Endothelial cell of umbilical vein (primary cell): Measurements from ENCODE around the gene KLK8. TPM values are rescaled to one million over a fixed set of nuclear protein-coding genes. Genes with fewer than 3 reads are reported as not detected.

ENCODE experiments used
- BruUV-seq: library from RNA; stranded (reverse); fragments of 400-500 nt; replicated peaks from 2 replicates; lab custom pipeline; 2021; lab: Mats Ljungman, UMichigan
- CTCF ChIA-PET: fragments of 300-600, 350-600 bp; sonication (Branson Sonifier 250); formaldehyde crosslinking; loops from one replicate; lab custom pipeline; 2021; ENCODE audit warnings: antibody characterized with exemption, inconsistent platforms; lab: Charles Lee
- POLR2A ChIA-PET: fragments of 300-600, 350-600 bp; sonication (Branson Sonifier 250); formaldehyde crosslinking; loops from one replicate; lab custom pipeline; 2021; ENCODE audit warnings: antibody characterized with exemption, inconsistent platforms; lab: Charles Lee
- DNase-seq: peaks from one replicate; pipeline ENCODE4 v3.0.0-alpha.2; 2011; ENCODE audit warnings: low read depth, low spot score
- FAIRE-seq: peaks from 2 replicates; lab custom pipeline; 2011; peaks lifted over from hg19 to GRCh38; lab: Jason Lieb, UNC
- H2AFZ ChIP-seq: 2 replicates; pipeline ENCODE4 v1.6.0; 2012; ENCODE audit warnings: low read depth, low read length, control low read depth, inconsistent platforms
- H3K27ac ChIP-seq: 2 replicates; pipeline ENCODE4 v1.5.1; 2011; ENCODE audit warnings: low read depth, mild to moderate bottlenecking, control low read depth, low read length, moderate library complexity; ENCODE audit not compliant: insufficient read depth
- H3K27me3 ChIP-seq, 2 experiments: 2 replicates each; pipeline versions ENCODE4 v1.6.0 to v1.6.1; 2011; ENCODE audit warnings: low read length in 2 of 2, mixed read lengths in 1 of 2; ENCODE audit not compliant: control insufficient read depth in 2 of 2, insufficient read depth in 2 of 2
- H3K36me3 ChIP-seq, 2 experiments: 2 replicates in 1 of 2; 3 replicates in 1 of 2; pipeline ENCODE4 v1.5.1; 2011; ENCODE audit warnings: low read length in 2 of 2, mild to moderate bottlenecking in 1 of 2, moderate library complexity in 1 of 2; ENCODE audit not compliant: control insufficient read depth in 2 of 2, insufficient read depth in 2 of 2; ENCODE audit errors: extremely low read depth in 1 of 2
- H3K4me1 ChIP-seq: 3 replicates; pipeline ENCODE4 v1.5.1; 2011; ENCODE audit warnings: mild to moderate bottlenecking, low read length; ENCODE audit not compliant: control insufficient read depth, insufficient read depth; ENCODE audit errors: extremely low read depth
- H3K4me2 ChIP-seq: 2 replicates; pipeline ENCODE4 v1.6.1; 2011; ENCODE audit warnings: low read length, control low read depth, mixed read lengths; ENCODE audit not compliant: insufficient read depth
- H3K4me3 ChIP-seq, 3 experiments: fragments of 200-600 bp in 1 of 3; sonication (generic), shearing (Covaris generic) in 1 of 3; replicated peaks in 1 of 3; 2 replicates each; pipeline ENCODE4 v1.5.1; 2011 to 2016; ENCODE audit warnings: control low read depth in 3 of 3, low read length in 3 of 3, mild to moderate bottlenecking in 2 of 3, inconsistent platforms in 1 of 3, low read depth in 1 of 3, moderate library complexity in 1 of 3; ENCODE audit not compliant: insufficient read depth in 1 of 3
- H3K79me2 ChIP-seq: 2 replicates; pipeline ENCODE4 v1.6.0; 2012; ENCODE audit warnings: low read length, inconsistent platforms; ENCODE audit not compliant: control insufficient read depth, insufficient read depth
- H3K9ac ChIP-seq: replicated peaks from 2 replicates; pipeline ENCODE3; 2011; ENCODE audit warnings: low read length, control low read depth; ENCODE audit not compliant: insufficient read depth; ENCODE audit errors: extremely low read depth
- H3K9me1 ChIP-seq: replicated peaks from 3 replicates; pipeline ENCODE4 v1.6.0; 2011; ENCODE audit warnings: mild to moderate bottlenecking, low read length; ENCODE audit not compliant: control insufficient read depth, insufficient read depth; ENCODE audit errors: extremely low read depth
- H3K9me3 ChIP-seq: replicated peaks from 2 replicates; pipeline ENCODE4 v1.5.1; 2012; ENCODE audit warnings: low read length, inconsistent platforms; ENCODE audit not compliant: control insufficient read depth, insufficient read depth
- H4K20me1 ChIP-seq: replicated peaks from 2 replicates; pipeline ENCODE3; 2011; ENCODE audit warnings: mild to moderate bottlenecking, low read length; ENCODE audit not compliant: control insufficient read depth, insufficient read depth; ENCODE audit errors: extremely low read depth
- EZH2 ChIP-seq: IDR thresholded peaks from 2 replicates; pipeline ENCODE4 v1.6.1; 2012; ENCODE audit warnings: borderline replicate concordance, low read depth, mild to moderate bottlenecking, moderate library complexity, low read length, inconsistent platforms; ENCODE audit not compliant: severe bottlenecking
- FOS ChIP-seq: IDR thresholded peaks from 2 replicates; pipeline ENCODE4 v1.6.1; 2011; ENCODE audit warnings: mild to moderate bottlenecking, low read length, moderate library complexity, borderline replicate concordance; ENCODE audit not compliant: insufficient read depth
- GATA2 ChIP-seq: IDR thresholded peaks from 2 replicates; pipeline ENCODE4 v1.7.0; 2011; ENCODE audit warnings: low read depth, mild to moderate bottlenecking, moderate library complexity, mixed read lengths, low read length; ENCODE audit not compliant: insufficient read length, insufficient read depth
- JUN ChIP-seq: IDR thresholded peaks from 2 replicates; pipeline ENCODE4 v1.6.1; 2011; ENCODE audit warnings: borderline replicate concordance, low read depth; ENCODE audit not compliant: insufficient read length, insufficient read depth
- MYC ChIP-seq: IDR thresholded peaks from one replicate; pipeline ENCODE4 v1.6.1; 2011; ENCODE audit warnings: mild to moderate bottlenecking, low read depth, low read length
- POLR2A ChIP-seq: IDR thresholded peaks from 2 replicates; pipeline ENCODE4 v1.6.1; 2012; ENCODE audit warnings: low read depth, mild to moderate bottlenecking, control low read depth, low read length
- POLR2AphosphoS5 ChIP-seq: IDR thresholded peaks from 2 replicates; pipeline ENCODE4 v1.6.1; 2012; ENCODE audit warnings: low read depth, mild to moderate bottlenecking, control low read depth, low read length, moderate library complexity; ENCODE audit not compliant: insufficient read depth
- dilution Hi-C: fragments of 300-500 bp; cut with MboI; formaldehyde crosslinking; loops from one replicate; pipeline ENCODE4 v1.15.0; 2019; ENCODE audit warnings: low sequenced_read_pairs; ENCODE audit not compliant: extremely low pct_ligation_motif_present
- intact Hi-C: fragments of 100-400 bp; cut with micrococcal nuclease; formaldehyde crosslinking; loops from one replicate; pipeline ENCODE4 v1.10.0; 2022
- polyA plus RNA-seq, 4 experiments: library from polyadenylated mRNA; depleted of rRNA in 3 of 4; stranded (reverse) in 3 of 4; unstranded in 1 of 4; fragments of >200 nt; gene quantifications; 2 replicates each; pipeline versions ENCODE4 v1.2.1 to v1.2.3, GENCODE V29; 2011 to 2012; ENCODE audit warnings: missing spikeins in 1 of 4
- total RNA-seq: library from RNA; stranded (reverse); gene quantifications from 2 replicates; pipeline ENCODE4 v1.2.3, GENCODE V29; 2021
- TF ChIP-seq, protein P1 (sequence below), 2 donors: IDR thresholded peaks; 1 replicate in 1 of 2; 2 replicates in 1 of 2; pipeline ENCODE4 v1.5.1; 2011; ENCODE audit warnings: low read length in 2 of 2, mild to moderate bottlenecking in 2 of 2, moderate library complexity in 2 of 2, control low read depth in 1 of 2, inconsistent platforms in 1 of 2, low read depth in 1 of 2; ENCODE audit not compliant: insufficient read depth in 1 of 2; ENCODE audit errors: extremely low read depth in 1 of 2
- TF ChIP-seq, protein P2 (sequence below): IDR thresholded peaks from 2 replicates; pipeline ENCODE4 v1.6.1; 2011; ENCODE audit not compliant: insufficient read depth, insufficient read length

KLK8 gene
- total and polyA plus RNA-seq, 2 donors (not counting 3 experiments of a cell fraction or from before 2014, with no cell fraction given), result not detected

DNA sequence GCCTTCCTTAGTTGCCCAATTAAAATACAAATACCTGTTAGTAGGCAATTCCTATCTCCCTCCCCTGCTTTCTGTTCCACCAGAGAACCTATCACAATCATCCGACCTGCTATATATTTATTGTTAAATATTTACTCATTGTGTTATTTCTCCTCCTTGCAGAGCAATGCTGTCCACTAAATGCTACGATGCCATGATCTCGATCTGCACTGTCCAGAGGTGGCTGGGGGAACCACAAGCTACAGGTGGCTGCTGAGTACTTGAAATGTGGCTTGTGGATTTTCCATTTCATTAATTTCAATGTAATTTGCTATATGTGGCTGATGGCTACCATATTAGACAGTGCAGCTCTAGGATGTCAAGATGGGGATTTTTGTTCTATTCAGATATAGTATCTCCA, 37.1 kb downstream of the KLK8 start:
- H3K27me3 ChIP-seq, result no peaks in the 10 kb centered on the region
- H3K36me3 ChIP-seq, result no peaks in the 10 kb centered on the region
- CTCF ChIA-PET, result no interaction called here
- H3K4me2 ChIP-seq, result no peak overlapping the region
- no peaks in the 10 kb centered on the region for H3K9me1 ChIP-seq
- no peak overlapping the region for H3K9ac ChIP-seq
- no peaks in the 10 kb centered on the region for H4K20me1 ChIP-seq
- no peaks in the 10 kb centered on the region for H3K9me3 ChIP-seq
- H3K27ac ChIP-seq, result no peak overlapping the region
- TF ChIP-seq POLR2A, result no peak
- TF ChIP-seq MYC, result no peak
- TF ChIP-seq POLR2AphosphoS5, result no peak
- POLR2A ChIA-PET, result no interaction called here
- intact Hi-C loops (no loop called here), dilution Hi-C loops (no loop called here)
- no peak overlapping the region for H2AFZ ChIP-seq
- H3K4me1 ChIP-seq, result no peaks in the 10 kb centered on the region
- BruUV-seq, result no TSS peak
- H3K79me2 ChIP-seq, result no peaks in the 10 kb centered on the region
- DNase-seq (no peak), FAIRE-seq (no peak)
- H3K4me3 ChIP-seq, result no peak overlapping the region

DNA sequence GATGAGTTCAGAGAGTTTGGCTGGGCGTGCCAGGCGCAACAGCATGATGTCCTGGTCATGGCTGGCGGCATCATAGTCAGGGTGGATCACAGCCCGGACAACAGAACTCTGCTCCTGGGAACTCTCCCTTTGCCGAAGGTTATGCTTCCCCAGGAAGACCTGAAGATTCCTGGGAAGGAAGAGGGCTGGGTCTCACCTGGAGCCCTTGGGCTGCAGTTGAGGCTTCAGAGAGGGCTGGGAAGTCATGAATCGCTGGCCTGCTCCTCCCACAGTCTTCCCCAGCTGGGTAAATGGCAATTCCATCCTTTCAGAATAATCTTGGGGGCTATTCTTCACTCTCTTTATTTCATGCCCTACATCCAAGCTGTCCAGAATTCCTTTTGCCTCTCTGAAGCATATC, 38.0 kb downstream of the KLK8 start:
- ChIA-PET CTCF (no interaction called here), POLR2A (no interaction called here)
- Histone ChIP-seq H3K36me3 (no peaks in the 10 kb centered on the region), H3K4me2 (no peak overlapping the region), H2AFZ (no peak overlapping the region), H3K9me3 (no peaks in the 10 kb centered on the region), H3K4me3 (no peak overlapping the region), H3K9ac (no peak overlapping the region), H3K27me3 (no peaks in the 10 kb centered on the region), H3K79me2 (no peaks in the 10 kb centered on the region), H3K9me1 (no peaks in the 10 kb centered on the region), H4K20me1 (no peaks in the 10 kb centered on the region), H3K27ac (no peak overlapping the region), H3K4me1 (no peaks in the 10 kb centered on the region)
- no TSS peak for BruUV-seq
- no peak for FAIRE-seq
- no peak for DNase-seq
- dilution Hi-C loops, result no loop called here
- intact Hi-C loops, result no loop called here
- no peak for TF ChIP-seq POLR2AphosphoS5
- TF ChIP-seq JUN, result no peak
- no peak for TF ChIP-seq GATA2
- no peak for TF ChIP-seq MYC
- TF ChIP-seq EZH2, result no peak
- TF ChIP-seq, protein P1, sequence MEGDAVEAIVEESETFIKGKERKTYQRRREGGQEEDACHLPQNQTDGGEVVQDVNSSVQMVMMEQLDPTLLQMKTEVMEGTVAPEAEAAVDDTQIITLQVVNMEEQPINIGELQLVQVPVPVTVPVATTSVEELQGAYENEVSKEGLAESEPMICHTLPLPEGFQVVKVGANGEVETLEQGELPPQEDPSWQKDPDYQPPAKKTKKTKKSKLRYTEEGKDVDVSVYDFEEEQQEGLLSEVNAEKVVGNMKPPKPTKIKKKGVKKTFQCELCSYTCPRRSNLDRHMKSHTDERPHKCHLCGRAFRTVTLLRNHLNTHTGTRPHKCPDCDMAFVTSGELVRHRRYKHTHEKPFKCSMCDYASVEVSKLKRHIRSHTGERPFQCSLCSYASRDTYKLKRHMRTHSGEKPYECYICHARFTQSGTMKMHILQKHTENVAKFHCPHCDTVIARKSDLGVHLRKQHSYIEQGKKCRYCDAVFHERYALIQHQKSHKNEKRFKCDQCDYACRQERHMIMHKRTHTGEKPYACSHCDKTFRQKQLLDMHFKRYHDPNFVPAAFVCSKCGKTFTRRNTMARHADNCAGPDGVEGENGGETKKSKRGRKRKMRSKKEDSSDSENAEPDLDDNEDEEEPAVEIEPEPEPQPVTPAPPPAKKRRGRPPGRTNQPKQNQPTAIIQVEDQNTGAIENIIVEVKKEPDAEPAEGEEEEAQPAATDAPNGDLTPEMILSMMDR (IDR thresholded peaks at IDR 0.05; ENCODE audit: extremely low read depth in 1 of 2, insufficient read depth in 1 of 2, low read depth in 1 of 2, low read length in 2 of 2), result no peak
- TF ChIP-seq, protein P2, sequence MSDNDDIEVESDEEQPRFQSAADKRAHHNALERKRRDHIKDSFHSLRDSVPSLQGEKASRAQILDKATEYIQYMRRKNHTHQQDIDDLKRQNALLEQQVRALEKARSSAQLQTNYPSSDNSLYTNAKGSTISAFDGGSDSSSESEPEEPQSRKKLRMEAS, result no peak
- no peak for TF ChIP-seq FOS
- TF ChIP-seq POLR2A, result no peak
